ENCODE measurements around the gene GALNT11. TPM values are rescaled to one million over a fixed set of nuclear protein-coding genes. Genes with fewer than 3 reads are reported as not detected.

GALNT11 gene
- total RNA-seq, 1 donor from 2014 or later: 65.5 TPM

- Mint-ChIP-seq H3K36me3 (no peaks in the 10 kb centered on the region), H3K4me3 (no peak overlapping the region), H3K4me1 (no peaks in the 10 kb centered on the region), H3K27ac (no peak overlapping the region), H3K27me3 (ENCODE audit: insufficient read depth, low read depth) (peaks cover 5% of the 10 kb centered on the region), H3K9me3 (peaks cover 3% of the 10 kb centered on the region)
- Histone ChIP-seq H3K4me2 (no peak overlapping the region), H3K79me2 (ENCODE audit: low read depth) (no peaks in the 10 kb centered on the region), H3K9me3 (ENCODE audit: low read depth) (no peaks in the 10 kb centered on the region), H3F3A (ENCODE audit: low read depth) (no peaks in the 10 kb centered on the region), H3K4me3 (no peak overlapping the region), H3K27ac (no peak overlapping the region), H3K9ac (no peak overlapping the region), H2AFZ (replicated peaks) (no peak overlapping the region), H3K36me3 (no peaks in the 10 kb centered on the region), H4K20me1 (ENCODE audit: low read depth) (no peaks in the 10 kb centered on the region), H3K4me1 (no peaks in the 10 kb centered on the region), H3K27me3 (no peaks in the 10 kb centered on the region)
- DNase-seq (ENCODE audit: low spot score): no peak
- TF ChIP-seq EZH2phosphoT487 (IDR thresholded peaks at IDR 0.05) (no peak), CTCF (IDR thresholded peaks at IDR 0.05) (no peak), EZH2 (IDR thresholded peaks at IDR 0.05) (no peak)
These were observed 25.3 kb upstream of the GALNT11 start for GRCh38 chr7:152000191-152000590.

DNA sequence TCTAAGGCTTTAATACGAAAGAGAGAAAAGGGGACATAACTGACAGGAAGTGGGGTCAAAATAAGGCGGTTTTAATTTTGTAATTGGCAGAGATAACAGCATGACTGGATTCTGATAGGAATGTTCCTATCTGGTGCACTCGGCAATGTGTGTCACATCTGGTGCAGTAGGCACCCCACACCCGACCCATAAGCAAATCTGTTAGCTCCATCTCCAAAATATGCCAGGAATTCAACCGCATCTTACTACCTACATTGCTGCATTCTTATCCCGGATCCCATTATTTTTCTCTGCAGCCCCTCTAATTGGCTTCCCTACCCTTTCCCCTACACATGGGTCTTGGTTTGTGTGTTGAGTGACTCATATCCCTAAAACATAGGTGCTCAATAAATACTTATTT, 19.1 kb upstream of the GALNT11 start:
- no peaks in the 10 kb centered on the region for H3F3A ChIP-seq (ENCODE audit: low read depth)
- H3K36me3 ChIP-seq: no peaks in the 10 kb centered on the region
- H4K20me1 ChIP-seq (ENCODE audit: low read depth): no peaks in the 10 kb centered on the region
- H3K4me3 ChIP-seq: no peak overlapping the region
- Mint-ChIP-seq H3K4me3 (no peak overlapping the region), H3K9me3 (no peaks in the 10 kb centered on the region), H3K27ac (no peak overlapping the region), H3K4me1 (no peaks in the 10 kb centered on the region), H3K27me3 (ENCODE audit: insufficient read depth, low read depth) (peaks cover 7% of the 10 kb centered on the region), H3K36me3 (no peaks in the 10 kb centered on the region)
- no peak overlapping the region for H2AFZ ChIP-seq (replicated peaks)
- no peaks in the 10 kb centered on the region for H3K27me3 ChIP-seq
- TF ChIP-seq EZH2phosphoT487 (IDR thresholded peaks at IDR 0.05): no peak
- TF ChIP-seq CTCF (IDR thresholded peaks at IDR 0.05): no peak
- no peak for TF ChIP-seq EZH2 (IDR thresholded peaks at IDR 0.05)
- H3K9me3 ChIP-seq (ENCODE audit: low read depth): no peaks in the 10 kb centered on the region
- H3K27ac ChIP-seq: no peak overlapping the region
- H3K4me1 ChIP-seq: no peaks in the 10 kb centered on the region
- H3K4me2 ChIP-seq: no peak overlapping the region
- no peak overlapping the region for H3K9ac ChIP-seq
- no peaks in the 10 kb centered on the region for H3K79me2 ChIP-seq (ENCODE audit: low read depth)
- no peak for DNase-seq (ENCODE audit: low spot score)

DNA sequence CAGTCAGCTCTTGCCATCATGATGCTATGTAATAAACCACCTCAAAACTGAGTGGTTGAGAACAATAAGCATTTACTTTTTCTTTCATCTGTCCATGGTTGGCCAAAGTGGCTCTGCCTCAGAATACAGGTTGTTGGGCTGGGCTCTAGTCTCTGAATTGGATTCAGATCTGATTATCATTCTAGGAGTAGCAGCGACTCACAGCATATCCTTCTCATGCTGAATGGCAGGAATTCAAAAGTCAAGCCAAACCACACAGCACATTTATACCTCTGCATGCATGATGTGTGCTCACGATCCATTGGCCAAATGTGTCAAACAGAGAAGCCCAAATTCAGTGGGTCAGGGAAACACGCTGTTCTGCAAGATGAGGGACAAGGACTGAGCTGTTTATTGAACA, 13.6 kb upstream of the GALNT11 start:
- H3K27ac Mint-ChIP-seq: no peak overlapping the region
- H3K27me3 ChIP-seq: no peaks in the 10 kb centered on the region

More for the DNA sequence above, 13.6 kb upstream of the GALNT11 start:
- H3K4me2 ChIP-seq: no peak overlapping the region
- no peaks in the 10 kb centered on the region for H3K9me3 ChIP-seq (ENCODE audit: low read depth)
- Mint-ChIP-seq H3K4me3 (no peak overlapping the region), H3K36me3 (no peaks in the 10 kb centered on the region), H3K4me1 (no peaks in the 10 kb centered on the region), H3K9me3 (peaks cover 5% of the 10 kb centered on the region), H3K27me3 (ENCODE audit: insufficient read depth, low read depth) (no peaks in the 10 kb centered on the region)
- no peaks in the 10 kb centered on the region for H4K20me1 ChIP-seq (ENCODE audit: low read depth)
- TF ChIP-seq EZH2 (IDR thresholded peaks at IDR 0.05): no peak
- TF ChIP-seq EZH2phosphoT487 (IDR thresholded peaks at IDR 0.05): no peak
- no peak for TF ChIP-seq CTCF (IDR thresholded peaks at IDR 0.05)
- H3K79me2 ChIP-seq (ENCODE audit: low read depth): no peaks in the 10 kb centered on the region
- no peak overlapping the region for H3K4me3 ChIP-seq
- H3K36me3 ChIP-seq: no peaks in the 10 kb centered on the region
- no peaks in the 10 kb centered on the region for H3K4me1 ChIP-seq
- no peak for DNase-seq (ENCODE audit: low spot score)
- H2AFZ ChIP-seq (replicated peaks): no peak overlapping the region
- no peak overlapping the region for H3K27ac ChIP-seq
- no peak overlapping the region for H3K9ac ChIP-seq
- H3F3A ChIP-seq (ENCODE audit: low read depth): no peaks in the 10 kb centered on the region
